Stimulated activated effector memory CD8-positive, alpha-beta T cell treated with anti-CD3 and anti-CD28 coated beads, Interleukin-12 subunit alpha, Interleukin-12 subunit beta, amount 100 ng/mL, for 72 hours (primary cell): Measurements from ENCODE around the gene TEDC2.
A peak's percentile ranks its signal among the peaks of the same experiment; 100 is the strongest.

ENCODE experiments used
- ATAC-seq: fragments of 150-1000 bp; cut with Tn5 transposase; 2 replicates; pipeline ENCODE4 v1.10.0; 2021
- DNase-seq, 2 donors: peaks; one replicate each; pipeline ENCODE4 v3.0.0; 2021 to 2022; ENCODE audit warnings: low spot score in 2 of 2
- H3K27ac Mint-ChIP-seq: one replicate; pipeline ENCODE4 v1.8.0; 2022; ENCODE audit warnings: mild to moderate bottlenecking, mixed read lengths
- H3K36me3 Mint-ChIP-seq: one replicate; pipeline ENCODE4 v1.8.0; 2022; ENCODE audit warnings: mild to moderate bottlenecking, mixed read lengths
- H3K4me1 Mint-ChIP-seq: one replicate; pipeline ENCODE4 v1.8.0; 2022; ENCODE audit warnings: mixed read lengths
- H3K4me3 Mint-ChIP-seq: one replicate; pipeline ENCODE4 v1.8.0; 2022; ENCODE audit warnings: mild to moderate bottlenecking, mixed read lengths
- H3K9me3 Mint-ChIP-seq: one replicate; pipeline ENCODE4 v1.8.0; 2022; ENCODE audit warnings: mixed read lengths

TEDC2 gene

DNA sequence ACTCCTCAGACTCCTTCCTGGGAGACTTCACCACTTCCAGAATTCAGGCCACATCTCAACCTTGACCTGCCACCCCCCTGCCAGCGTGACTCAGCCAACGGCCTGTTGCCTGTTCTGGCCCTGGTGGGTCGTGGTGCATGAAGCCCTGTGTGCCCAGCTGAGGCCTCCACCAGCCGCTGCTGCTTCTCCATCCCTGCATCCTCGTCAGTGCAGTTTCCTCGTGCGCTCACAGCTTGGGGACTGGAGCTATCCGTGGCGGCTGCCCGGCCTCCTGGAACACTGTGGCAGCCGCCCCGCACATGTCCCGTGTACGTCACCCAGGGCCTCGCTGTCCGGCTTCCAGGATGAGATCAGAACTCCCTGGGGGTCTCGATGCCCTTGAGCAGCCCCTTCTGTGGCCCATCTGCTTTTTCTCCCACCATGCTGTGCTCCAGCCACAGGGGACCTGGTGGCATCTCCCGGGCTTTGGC is 8.0 kb upstream of the TEDC2 start:
- Mint-ChIP-seq H3K27ac (no peak overlapping the region), H3K9me3 (no peaks in the 10 kb centered on the region), H3K36me3 (peaks cover 79% of the 10 kb centered on the region), H3K4me1 (no peaks in the 10 kb centered on the region), H3K4me3 (no peak overlapping the region)
- DNase-seq: no peak
- no peak for ATAC-seq

DNA sequence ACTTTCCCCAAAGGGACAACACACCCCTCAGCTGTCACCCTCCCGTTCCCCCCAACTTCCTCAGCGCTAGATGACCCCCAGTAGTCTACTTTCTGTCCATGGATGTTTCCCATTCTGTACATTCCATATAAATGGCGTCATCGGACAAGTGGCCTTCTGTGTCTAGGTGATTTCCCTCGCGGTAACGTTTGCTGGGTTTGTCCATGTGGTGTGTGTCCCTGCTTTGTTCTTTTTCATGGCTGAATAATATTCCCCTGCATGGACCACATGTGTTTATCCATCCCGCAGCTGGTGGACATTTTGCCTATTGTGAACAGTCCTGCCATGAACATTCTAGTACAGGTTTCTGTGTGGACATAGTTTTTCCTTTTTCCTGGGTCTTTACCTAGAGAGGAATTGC is 7.3 kb upstream of the TEDC2 start:
- peaks cover 80% of the 10 kb centered on the region for H3K36me3 Mint-ChIP-seq
- DNase-seq (no peak), ATAC-seq (no peak)
- H3K4me1 Mint-ChIP-seq: no peaks in the 10 kb centered on the region
- no peaks in the 10 kb centered on the region for H3K9me3 Mint-ChIP-seq
- no peak overlapping the region for H3K4me3 Mint-ChIP-seq
- H3K27ac Mint-ChIP-seq: no peak overlapping the region

DNA sequence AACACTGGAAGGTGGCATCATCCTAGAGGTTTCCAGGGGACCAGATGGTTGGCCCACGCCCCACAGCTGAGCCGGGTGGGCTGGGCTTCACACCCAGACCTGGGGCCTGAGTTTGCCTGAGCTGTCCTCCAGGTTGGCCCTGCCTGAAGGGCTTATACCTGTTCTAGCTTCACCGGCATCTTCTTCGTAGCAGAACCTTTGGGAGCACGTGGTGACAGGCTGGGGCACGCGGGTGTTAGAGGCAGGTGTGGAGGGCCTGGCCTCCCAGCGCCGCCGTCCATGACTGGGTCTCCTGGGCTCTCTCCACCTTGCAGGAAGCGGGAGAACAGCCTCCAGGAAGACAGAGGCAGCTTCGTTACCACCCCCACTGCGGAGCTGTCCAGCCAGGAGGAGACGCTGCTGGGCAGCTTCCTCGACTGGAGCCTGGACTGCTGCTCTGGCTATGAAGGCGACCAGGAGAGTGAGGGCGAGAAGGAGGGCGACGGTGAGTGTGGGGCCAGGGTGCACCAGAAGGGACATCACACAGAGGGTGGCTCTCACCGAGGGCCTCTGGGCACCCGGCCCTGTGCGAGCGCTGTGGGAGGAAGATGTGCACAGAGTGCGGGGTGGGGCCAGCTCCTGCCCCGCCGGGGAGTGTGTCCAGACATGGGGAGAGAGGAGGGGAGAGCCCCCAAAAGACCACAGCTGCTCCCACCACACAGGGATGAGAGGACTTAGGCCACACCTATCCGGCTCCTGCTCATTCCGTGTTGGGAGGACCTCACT is 4.6 kb upstream of the TEDC2 start:
- Mint-ChIP-seq H3K36me3 (peaks cover 73% of the 10 kb centered on the region), H3K9me3 (no peaks in the 10 kb centered on the region), H3K27ac (no peak overlapping the region), H3K4me3 (no peak overlapping the region), H3K4me1 (peaks cover 15% of the 10 kb centered on the region)
- no peak for ATAC-seq
- DNase-seq: no peak

DNA sequence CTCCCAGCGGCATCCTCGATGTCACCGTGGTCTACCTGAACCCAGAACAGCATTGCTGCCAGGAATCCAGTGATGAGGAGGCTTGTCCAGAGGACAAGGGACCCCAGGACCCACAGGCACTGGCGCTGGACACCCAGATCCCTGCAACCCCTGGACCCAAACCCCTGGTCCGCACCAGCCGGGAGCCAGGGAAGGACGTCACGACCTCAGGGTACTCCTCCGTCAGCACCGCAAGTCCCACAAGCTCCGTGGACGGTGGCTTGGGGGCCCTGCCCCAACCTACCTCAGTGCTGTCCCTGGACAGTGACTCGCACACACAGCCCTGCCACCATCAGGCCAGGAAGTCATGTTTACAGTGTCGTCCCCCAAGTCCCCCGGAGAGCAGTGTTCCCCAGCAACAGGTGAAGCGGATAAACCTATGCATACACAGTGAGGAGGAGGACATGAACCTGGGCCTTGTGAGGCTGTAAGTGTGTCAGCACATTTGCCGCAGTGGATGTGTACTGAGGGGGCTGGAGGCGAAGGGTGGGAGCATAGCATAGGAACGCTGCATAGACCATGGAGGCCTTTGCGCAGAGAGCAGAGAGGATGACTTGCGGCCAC is 3.3 kb upstream of the TEDC2 start:
- peaks cover 15% of the 10 kb centered on the region for H3K4me1 Mint-ChIP-seq
- H3K36me3 Mint-ChIP-seq: peaks cover 60% of the 10 kb centered on the region
- no peak overlapping the region for H3K27ac Mint-ChIP-seq
- H3K9me3 Mint-ChIP-seq: no peaks in the 10 kb centered on the region
- ATAC-seq (no peak), DNase-seq (no peak)
- no peak overlapping the region for H3K4me3 Mint-ChIP-seq

DNA sequence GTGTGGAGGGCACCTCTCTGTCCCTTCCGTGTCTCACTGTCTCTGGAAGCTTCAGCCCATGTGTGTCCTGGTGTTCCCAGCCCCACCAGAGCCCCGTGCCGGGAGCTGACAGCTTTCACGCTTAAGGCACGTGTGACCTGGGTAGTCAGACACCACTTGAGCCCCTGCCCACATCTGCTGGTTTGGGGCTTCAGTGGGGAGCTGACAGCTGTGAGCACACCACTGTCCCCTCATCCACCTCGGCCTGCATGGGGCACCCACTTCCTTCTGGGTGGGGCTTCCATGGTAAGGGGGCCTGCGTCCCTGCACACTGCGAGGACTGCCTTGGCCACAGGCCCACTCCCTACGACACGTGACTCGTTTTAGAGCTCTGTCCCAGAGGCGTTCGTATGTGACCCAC is 2.6 kb upstream of the TEDC2 start:
- Mint-ChIP-seq H3K4me1 (peaks cover 15% of the 10 kb centered on the region), H3K4me3 (no peak overlapping the region)
- ATAC-seq: no peak

DNA sequence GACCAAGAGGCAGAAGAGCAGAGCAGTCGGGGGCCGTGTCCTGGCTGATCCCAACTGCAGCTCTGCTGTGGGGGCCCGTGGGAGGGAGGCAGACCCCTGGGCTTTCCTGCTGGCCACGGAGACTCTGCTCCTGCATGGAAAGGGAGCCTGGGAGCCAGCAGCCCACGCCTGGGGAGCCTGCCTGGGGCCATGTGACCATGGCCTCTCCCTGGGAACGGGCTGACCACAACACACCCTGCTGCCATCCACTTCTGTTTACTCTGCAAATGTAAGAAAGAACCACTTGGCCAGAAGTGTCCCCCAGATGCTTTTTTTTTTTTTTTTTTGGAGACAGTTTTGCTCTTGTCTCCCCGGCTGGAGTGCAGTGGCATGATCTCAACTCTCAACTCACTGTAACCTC is 2.0 kb upstream of the TEDC2 start:
- no peak overlapping the region for H3K4me3 Mint-ChIP-seq

More for the DNA sequence above, 2.6 kb upstream of the TEDC2 start:
- no peak for DNase-seq
- Mint-ChIP-seq H3K9me3 (no peaks in the 10 kb centered on the region), H3K36me3 (peaks cover 59% of the 10 kb centered on the region), H3K27ac (no peak overlapping the region)

DNA sequence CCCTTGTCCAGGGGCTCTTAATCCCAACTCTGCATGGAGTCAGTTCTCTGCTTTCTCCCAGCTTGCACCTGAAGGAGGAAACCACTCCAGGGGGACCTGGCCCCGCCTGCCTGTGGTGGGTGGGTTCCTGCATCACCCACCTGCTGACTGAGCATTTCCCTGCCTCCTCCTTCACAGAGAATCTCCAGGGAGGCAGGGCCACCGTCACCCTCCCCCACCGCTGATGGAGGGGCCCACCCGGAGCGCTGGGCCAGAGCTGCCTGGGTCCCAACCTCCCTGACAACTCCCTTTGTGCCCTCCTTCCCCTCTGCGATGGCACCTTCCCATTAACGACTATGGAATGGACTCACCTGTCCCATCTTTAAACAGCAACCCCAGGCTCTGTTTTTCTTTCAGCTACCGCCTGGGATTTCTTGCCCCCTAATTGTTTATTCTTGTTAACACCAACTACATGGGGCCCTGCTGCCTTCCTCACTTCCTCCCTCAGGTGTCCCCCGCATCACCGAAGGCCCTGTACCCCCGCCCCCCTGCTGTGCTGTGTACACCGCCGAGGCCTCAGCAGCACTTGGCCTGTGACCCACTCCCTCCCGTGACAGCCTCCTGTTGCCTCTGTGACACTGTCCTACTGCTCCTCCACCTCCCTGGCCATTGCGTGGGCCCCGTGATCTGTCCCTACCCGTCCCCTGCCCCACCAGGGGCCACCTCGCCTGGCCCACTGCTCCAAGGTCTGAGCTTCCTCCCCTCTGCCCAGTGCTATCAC is 842 bp upstream of the TEDC2 start:
- H3K4me1 Mint-ChIP-seq: peaks cover 15% of the 10 kb centered on the region
- ATAC-seq (no peak), DNase-seq (no peak)
- H3K36me3 Mint-ChIP-seq: peaks cover 52% of the 10 kb centered on the region
- no peaks in the 10 kb centered on the region for H3K9me3 Mint-ChIP-seq
- peak overlapping the region; percentile 96 for H3K27ac Mint-ChIP-seq
- H3K4me3 Mint-ChIP-seq: peak overlapping the region; percentile 87

More for the DNA sequence above, 2.0 kb upstream of the TEDC2 start:
- H3K4me1 Mint-ChIP-seq: peaks cover 15% of the 10 kb centered on the region
- ATAC-seq (no peak), DNase-seq (no peak)
- H3K9me3 Mint-ChIP-seq: no peaks in the 10 kb centered on the region
- peaks cover 59% of the 10 kb centered on the region for H3K36me3 Mint-ChIP-seq
- no peak overlapping the region for H3K27ac Mint-ChIP-seq

DNA sequence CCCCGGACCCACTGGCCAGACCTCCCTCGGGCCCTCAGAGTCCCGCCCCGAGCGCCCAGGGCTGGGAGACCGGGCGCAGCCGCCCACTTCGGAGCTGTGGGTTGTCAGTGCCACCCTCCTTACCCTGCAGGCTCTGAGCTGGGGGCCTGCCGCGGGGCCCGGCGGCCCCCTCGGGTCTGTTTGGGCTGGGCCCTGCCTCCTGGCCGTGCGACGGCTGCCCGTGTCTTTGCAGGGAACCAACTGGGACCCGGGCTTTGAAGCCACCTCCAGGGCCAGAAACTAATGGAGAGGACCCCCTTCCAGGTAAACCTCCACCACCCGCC is 443 bp downstream of the TEDC2 start:
- peaks cover 41% of the 10 kb centered on the region for H3K36me3 Mint-ChIP-seq
- H3K4me3 Mint-ChIP-seq: peak overlapping the region; percentile 87
- H3K4me1 Mint-ChIP-seq: peaks cover 15% of the 10 kb centered on the region
- H3K9me3 Mint-ChIP-seq: no peaks in the 10 kb centered on the region
- ATAC-seq (no peak), DNase-seq (no peak)
- H3K27ac Mint-ChIP-seq: no peak overlapping the region

DNA sequence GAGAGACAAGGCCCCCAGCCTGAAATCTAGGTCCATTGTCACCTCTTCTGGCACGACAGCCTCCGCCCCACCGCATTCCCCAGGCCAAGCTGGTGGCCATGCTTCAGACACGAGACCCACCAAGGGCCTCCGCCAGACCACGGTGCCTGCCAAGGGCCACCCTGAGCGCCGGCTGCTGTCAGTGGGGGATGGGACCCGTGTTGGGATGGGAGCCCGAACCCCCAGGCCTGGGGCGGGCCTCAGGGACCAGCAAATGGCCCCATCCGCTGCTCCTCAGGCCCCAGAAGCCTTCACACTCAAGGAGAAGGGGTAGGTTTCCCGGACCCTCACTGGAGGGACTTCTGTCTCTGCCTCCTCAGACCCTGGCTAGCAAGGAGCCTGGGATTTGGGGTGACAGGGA is 1.0 kb downstream of the TEDC2 start:
- no peaks in the 10 kb centered on the region for H3K9me3 Mint-ChIP-seq
- peaks cover 15% of the 10 kb centered on the region for H3K4me1 Mint-ChIP-seq
- ATAC-seq (no peak), DNase-seq (no peak)
- H3K4me3 Mint-ChIP-seq: peak overlapping the region; percentile 87
- no peak overlapping the region for H3K27ac Mint-ChIP-seq
- peaks cover 35% of the 10 kb centered on the region for H3K36me3 Mint-ChIP-seq

DNA sequence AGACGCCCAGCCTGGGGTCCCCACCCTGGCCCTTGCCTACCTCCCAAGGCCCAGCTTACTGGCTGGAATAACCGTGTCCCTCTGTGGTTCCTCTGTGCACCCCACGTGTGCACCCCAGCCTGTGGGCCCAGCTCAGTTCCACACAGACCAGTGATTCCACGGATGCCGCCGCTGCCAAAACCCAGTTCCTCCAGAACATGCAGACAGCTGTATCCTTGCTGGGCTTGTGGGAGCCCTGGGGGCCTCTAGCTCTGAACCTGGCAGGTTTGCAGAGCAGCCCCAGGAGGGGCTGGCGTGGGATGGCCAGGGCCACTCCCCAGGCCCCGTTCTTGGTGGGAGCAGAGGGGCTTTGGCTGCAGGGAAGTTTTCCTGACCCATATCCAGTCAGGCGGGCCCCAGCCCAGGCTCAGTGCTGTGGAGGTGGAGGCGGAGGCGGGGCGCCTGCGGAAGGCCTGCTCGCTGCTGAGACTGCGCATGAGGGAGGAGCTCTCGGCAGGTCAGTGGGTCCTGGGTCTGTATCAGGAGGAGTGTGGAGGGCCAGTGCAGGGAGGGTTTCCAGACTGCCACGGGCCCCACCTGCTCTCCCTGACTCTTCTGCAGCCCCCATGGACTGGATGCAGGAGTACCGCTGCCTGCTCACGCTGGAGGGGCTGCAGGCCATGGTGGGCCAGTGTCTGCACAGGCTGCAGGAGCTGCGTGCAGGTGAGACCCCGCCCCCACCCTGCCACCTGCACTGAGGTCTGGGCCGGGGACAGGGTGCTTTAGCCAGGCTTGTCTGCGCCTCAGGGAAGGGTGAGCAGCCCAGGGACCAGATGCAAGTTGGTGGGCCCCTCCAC is 2.3 kb downstream of the TEDC2 start:
- H3K4me1 Mint-ChIP-seq: peaks cover 17% of the 10 kb centered on the region
- no peak overlapping the region for H3K4me3 Mint-ChIP-seq
- H3K27ac Mint-ChIP-seq: no peak overlapping the region
- no peak for DNase-seq
- peaks cover 24% of the 10 kb centered on the region for H3K36me3 Mint-ChIP-seq
- no peak for ATAC-seq
- no peaks in the 10 kb centered on the region for H3K9me3 Mint-ChIP-seq

DNA sequence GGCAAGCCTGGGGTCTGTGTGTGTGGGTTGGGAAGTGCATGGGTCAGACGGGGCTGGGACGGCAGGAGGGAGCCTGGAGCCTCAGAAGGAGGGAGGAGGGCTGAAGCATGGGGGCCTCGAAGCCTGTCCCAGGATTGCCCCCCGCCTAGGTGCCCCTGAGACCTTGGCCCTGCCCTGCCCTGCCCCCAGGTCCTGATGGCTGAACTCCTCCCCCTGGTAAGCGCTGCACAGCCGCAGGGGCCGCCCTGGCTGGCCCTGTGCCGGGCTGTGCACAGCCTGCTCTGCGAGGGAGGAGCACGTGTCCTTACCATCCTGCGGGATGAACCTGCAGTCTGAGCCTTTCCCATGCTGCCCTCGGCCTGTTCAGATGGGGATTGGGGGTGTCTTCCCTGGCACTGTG is 4.4 kb downstream of the TEDC2 start:
- ATAC-seq: no peak
- Mint-ChIP-seq H3K36me3 (peaks cover 7% of the 10 kb centered on the region), H3K27ac (no peak overlapping the region), H3K9me3 (no peaks in the 10 kb centered on the region), H3K4me1 (peaks cover 18% of the 10 kb centered on the region), H3K4me3 (no peak overlapping the region)
- no peak for DNase-seq

DNA sequence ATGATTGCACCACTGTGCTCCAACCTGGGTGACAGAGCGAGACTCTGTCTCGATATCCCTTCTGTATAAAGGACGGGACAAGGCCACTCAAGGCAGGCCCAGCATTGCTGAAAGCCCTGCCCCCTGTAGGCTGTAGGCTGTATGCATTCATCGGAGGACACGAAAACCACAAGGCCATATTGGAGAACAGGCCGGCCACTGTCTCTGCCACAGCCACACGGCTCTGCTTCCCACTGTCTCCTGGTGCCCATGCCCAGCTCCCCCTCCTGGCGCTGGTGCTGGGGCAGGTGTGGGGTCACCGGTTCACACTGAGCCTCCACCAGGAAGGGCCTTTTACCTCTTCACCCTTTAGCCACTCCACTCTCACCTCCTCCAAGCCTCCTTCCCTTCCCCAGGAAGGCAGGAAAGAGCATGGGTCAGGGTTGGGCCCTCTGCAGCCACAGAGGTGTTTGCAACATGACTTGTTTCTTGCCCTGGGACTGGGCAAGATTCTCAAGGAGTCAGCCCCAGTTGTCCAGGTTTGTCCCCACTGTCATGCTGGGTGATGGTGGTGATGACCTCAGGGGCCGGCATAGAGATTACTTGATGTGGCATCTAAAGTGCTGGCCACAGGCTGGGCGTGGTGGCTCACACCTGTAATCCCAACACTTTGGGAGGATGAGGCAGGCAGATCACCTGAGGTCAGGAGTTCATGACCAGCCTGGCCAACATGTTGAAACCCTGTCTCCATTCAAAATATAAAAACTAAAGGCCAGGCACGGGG is 5.9 kb downstream of the TEDC2 start:
- Mint-ChIP-seq H3K9me3 (no peaks in the 10 kb centered on the region), H3K4me3 (no peak overlapping the region), H3K4me1 (peaks cover 19% of the 10 kb centered on the region), H3K36me3 (no peaks in the 10 kb centered on the region), H3K27ac (no peak overlapping the region)
- DNase-seq (no peak), ATAC-seq (no peak)

DNA sequence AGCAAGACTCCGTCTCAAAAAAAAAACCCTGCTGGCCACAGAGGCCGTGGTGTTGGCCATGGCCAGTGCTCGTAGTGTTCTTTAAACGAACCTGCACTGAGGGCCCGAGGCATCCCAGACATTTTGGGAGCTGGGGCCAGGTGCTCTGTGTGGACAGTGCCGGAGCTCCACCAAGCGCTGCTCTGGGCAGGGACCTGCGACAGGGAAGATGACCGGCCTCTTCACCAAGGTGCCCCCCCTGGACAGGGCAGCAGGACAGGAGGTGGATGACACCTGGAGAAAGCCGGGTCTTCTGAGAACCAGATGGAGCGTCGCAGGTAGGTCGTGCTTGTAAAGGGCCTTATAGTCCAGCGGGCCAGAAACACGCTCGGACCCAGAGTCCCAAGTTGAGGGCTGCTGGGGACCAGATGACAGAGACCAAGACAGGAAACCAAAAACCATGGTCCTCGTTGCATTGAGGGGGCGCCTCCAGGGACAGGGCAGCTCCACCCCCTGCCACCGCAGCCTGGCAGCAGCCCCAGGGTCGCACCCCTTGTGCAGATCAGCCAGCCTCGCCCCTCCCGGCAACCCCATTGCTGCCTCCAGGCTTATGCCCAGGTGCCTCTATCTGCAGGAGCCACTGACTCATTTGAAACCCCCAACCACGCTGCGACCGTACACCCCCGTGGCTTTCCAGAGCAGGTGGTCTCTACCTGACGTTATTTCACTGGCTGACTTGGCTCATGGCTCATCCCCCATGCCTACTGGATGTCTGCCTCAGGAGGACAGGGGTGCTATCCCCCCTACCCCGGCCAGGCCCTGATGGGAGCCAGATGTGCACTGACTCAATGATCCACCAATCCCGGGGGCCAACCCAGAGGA is 7.0 kb downstream of the TEDC2 start:
- Mint-ChIP-seq H3K27ac (no peak overlapping the region), H3K4me3 (peak overlapping the region; percentile 7), H3K4me1 (peaks cover 19% of the 10 kb centered on the region), H3K36me3 (no peaks in the 10 kb centered on the region), H3K9me3 (no peaks in the 10 kb centered on the region)
- ATAC-seq (no peak), DNase-seq (no peak)
